ENCODE measurements around the gene ATF6.

- TF ChIP-seq EZH2 (IDR thresholded peaks at IDR 0.05) (no peak), POLR2A (IDR thresholded peaks at IDR 0.05; ENCODE audit: borderline replicate concordance, extremely low read depth, insufficient read depth, insufficient read length) (no peak), POLR2AphosphoS5 (IDR thresholded peaks at IDR 0.05; ENCODE audit: low read depth, low read length) (no peak), EZH2phosphoT487 (IDR thresholded peaks at IDR 0.05; ENCODE audit: borderline replicate concordance) (no peak), RAD21 (IDR thresholded peaks at IDR 0.05; ENCODE audit: low read depth) (no peak), ATF3 (IDR thresholded peaks at IDR 0.05) (no peak), ZNF274 (IDR thresholded peaks at IDR 0.05; ENCODE audit: low read depth, low read length) (no peak), FOSL1 (IDR thresholded peaks at IDR 0.05; ENCODE audit: low read depth) (no peak), CEBPB (IDR thresholded peaks at IDR 0.05; ENCODE audit: low read depth) (no peak)
- TF ChIP-seq, protein P1, sequence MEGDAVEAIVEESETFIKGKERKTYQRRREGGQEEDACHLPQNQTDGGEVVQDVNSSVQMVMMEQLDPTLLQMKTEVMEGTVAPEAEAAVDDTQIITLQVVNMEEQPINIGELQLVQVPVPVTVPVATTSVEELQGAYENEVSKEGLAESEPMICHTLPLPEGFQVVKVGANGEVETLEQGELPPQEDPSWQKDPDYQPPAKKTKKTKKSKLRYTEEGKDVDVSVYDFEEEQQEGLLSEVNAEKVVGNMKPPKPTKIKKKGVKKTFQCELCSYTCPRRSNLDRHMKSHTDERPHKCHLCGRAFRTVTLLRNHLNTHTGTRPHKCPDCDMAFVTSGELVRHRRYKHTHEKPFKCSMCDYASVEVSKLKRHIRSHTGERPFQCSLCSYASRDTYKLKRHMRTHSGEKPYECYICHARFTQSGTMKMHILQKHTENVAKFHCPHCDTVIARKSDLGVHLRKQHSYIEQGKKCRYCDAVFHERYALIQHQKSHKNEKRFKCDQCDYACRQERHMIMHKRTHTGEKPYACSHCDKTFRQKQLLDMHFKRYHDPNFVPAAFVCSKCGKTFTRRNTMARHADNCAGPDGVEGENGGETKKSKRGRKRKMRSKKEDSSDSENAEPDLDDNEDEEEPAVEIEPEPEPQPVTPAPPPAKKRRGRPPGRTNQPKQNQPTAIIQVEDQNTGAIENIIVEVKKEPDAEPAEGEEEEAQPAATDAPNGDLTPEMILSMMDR (IDR thresholded peaks at IDR 0.05 in 2 of 3, conservative IDR thresholded peaks at IDR 0.05 in 1 of 3; ENCODE audit: borderline replicate concordance in 1 of 3, insufficient read depth in 1 of 3, low read depth in 2 of 3, low read length in 2 of 3), result no peak
- TF ChIP-seq, protein P2, sequence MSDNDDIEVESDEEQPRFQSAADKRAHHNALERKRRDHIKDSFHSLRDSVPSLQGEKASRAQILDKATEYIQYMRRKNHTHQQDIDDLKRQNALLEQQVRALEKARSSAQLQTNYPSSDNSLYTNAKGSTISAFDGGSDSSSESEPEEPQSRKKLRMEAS (IDR thresholded peaks at IDR 0.05), result no peak
- TF ChIP-seq, protein P3, sequence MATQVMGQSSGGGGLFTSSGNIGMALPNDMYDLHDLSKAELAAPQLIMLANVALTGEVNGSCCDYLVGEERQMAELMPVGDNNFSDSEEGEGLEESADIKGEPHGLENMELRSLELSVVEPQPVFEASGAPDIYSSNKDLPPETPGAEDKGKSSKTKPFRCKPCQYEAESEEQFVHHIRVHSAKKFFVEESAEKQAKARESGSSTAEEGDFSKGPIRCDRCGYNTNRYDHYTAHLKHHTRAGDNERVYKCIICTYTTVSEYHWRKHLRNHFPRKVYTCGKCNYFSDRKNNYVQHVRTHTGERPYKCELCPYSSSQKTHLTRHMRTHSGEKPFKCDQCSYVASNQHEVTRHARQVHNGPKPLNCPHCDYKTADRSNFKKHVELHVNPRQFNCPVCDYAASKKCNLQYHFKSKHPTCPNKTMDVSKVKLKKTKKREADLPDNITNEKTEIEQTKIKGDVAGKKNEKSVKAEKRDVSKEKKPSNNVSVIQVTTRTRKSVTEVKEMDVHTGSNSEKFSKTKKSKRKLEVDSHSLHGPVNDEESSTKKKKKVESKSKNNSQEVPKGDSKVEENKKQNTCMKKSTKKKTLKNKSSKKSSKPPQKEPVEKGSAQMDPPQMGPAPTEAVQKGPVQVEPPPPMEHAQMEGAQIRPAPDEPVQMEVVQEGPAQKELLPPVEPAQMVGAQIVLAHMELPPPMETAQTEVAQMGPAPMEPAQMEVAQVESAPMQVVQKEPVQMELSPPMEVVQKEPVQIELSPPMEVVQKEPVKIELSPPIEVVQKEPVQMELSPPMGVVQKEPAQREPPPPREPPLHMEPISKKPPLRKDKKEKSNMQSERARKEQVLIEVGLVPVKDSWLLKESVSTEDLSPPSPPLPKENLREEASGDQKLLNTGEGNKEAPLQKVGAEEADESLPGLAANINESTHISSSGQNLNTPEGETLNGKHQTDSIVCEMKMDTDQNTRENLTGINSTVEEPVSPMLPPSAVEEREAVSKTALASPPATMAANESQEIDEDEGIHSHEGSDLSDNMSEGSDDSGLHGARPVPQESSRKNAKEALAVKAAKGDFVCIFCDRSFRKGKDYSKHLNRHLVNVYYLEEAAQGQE (IDR thresholded peaks at IDR 0.05; ENCODE audit: low read depth), result no peak
Observed at GRCh38 chr1:161827786-161828185, 61.7 kb downstream of the ATF6 start.

Data from HCT116 (cell line).